DMS79 (cell line): ENCODE data around the gene PAQR5.
A peak's percentile ranks its signal among the peaks of the same experiment; 100 is the strongest.

ENCODE experiments used
- DNase-seq: peaks from one replicate; lab custom pipeline; 2025; lab: John Stamatoyannopoulos, UW

Gene PAQR5

DNA sequence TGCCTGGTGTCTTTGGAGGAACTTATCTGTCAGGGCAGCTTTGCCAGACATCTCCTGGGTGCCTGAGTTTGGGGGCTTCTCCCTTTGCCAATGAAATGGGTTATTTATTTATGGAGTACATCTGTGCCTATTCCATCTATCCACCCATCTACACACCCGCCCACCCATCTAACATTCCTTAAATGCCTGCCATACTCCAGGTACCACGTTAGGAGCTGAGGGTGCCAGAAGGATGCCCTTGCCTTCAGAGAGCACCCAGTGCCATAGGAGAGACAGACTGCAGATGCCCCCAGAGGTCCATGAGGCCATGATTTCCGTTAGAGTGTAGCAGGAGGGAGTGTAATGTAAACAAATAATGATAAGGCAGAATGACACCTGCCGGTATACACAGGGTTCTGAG is 93.6 kb downstream of the PAQR5 start:
- no peak for DNase-seq

DNA sequence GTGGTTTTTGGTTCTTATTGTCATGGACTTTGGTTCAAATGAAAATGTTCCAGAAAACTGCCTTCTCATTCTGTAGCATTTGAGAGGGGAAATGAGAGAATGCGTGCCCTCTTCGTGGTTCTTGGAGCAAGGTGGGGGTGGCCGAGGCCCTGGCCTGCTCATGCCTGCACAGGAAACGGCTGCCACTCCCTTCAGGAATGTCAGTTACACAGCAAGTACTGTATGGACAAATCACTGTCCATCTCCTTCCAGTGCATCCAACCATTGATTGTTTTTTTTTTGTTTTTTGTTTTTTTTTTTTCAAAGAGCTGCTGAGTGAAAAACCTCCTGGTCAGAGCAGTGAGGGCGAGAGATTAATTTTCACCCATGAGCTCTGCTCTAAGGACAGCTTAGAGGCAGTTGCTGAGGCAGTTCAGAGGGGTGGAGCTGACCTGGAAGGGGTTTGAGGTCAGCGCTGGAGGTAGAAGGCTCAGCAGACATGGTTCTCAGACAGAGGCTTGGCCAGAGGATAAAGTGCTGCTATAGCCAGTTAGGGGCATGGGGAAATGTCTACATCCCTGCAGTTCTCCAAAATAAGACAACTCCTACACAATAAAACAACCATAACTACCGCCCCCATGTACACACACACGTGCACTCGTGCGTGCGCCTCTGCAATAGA is 95.2 kb downstream of the PAQR5 start:
- DNase-seq, result no peak

GRCh38 chr15:69394556-69395282 is 96.0 kb downstream of the PAQR5 start:
- no peak for DNase-seq

- no peak for DNase-seq
Measured at GRCh38 chr15:69395460-69395859, 96.7 kb downstream of the PAQR5 start.

- no peak for DNase-seq
Measured at GRCh38 chr15:69395991-69396390, 97.3 kb downstream of the PAQR5 start.

- DNase-seq, result no peak
Measured at GRCh38 chr15:69398491-69398891, 99.8 kb downstream of the PAQR5 start.

DNA sequence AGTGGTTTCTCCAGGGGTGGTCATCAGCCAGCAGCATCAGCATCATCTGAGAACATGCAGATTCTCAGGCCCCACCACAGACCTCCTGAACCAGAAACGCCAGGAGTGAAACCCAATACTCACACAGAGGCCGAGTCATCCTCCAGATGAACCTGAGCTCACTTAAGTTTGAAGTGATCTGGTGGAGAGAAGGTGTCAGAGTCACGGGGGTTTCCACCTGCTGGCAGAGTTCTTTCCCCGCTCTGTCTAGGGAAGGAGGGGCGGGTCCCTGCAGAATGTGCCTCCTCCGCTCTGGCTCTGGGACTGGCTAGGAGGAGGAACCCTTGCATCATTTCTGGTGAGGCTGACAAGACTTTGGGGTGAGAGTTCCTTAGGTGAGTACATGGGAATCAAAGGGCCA is 102.1 kb downstream of the PAQR5 start:
- no peak for DNase-seq

DNA sequence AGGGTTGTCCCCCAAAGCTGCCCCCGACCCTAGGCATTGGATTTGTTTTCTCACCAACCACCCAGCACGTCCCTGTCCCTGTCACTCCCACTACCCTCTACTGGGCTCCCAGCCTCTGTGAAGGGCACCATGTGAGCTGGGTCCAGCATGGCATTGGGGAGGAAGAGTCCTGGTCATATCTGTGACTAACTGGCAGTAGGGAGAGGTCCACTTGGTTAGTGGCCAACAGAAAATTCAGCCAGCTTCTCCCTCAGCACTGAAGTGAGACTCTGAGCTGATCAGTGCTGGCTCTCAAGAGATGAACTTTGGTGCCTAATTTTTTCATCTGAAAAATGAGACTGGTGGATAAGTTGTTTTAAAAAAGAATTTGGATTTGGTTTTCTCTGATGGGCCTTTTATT is 104.1 kb downstream of the PAQR5 start:
- DNase-seq, result no peak

GRCh38 chr15:69403594-69403993 is 104.9 kb downstream of the PAQR5 start:
- no peak for DNase-seq

DNA sequence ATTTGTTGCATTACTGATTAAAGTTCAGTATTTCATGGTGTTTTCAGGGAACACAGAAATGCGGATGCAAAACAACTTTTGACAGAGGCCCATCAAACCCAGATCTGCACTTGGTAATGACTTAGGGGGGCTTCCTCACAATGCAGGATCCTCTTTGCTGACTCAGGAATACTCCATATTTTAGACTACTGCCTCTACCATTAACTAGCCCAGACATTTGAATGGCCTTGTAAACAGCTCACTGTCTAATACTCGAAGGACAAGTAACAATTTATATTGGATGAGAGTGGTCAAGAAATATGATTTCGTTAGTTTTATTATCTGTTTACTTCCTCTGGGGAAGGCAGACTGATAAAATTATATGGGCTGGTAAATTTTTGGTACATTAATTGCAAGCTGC is 106.4 kb downstream of the PAQR5 start:
- DNase-seq, result no peak

GRCh38 chr15:69407719-69408400 is 109.1 kb downstream of the PAQR5 start:
- DNase-seq, result no peak

DNA sequence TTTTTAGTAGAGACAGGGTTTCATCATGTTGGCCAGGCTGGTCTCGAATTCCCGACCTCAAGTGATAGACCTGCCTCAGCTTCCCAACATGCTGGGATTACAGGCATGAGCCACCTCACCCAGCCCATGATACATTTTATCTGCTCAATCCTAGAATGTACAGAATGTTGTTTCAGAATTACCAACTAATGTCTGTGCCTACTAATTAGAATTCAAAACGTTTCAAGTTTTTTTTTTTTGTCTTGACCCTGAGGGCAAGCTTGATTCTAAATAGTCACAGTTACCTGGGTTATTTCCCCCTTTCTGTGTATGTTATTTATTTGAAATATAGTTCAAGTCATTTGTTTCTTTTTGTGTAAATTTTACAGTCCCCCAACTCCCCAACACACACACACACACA is 110.1 kb downstream of the PAQR5 start:
- no peak for DNase-seq

- no peak for DNase-seq
Measured at GRCh38 chr15:69410248-69410874, 111.6 kb downstream of the PAQR5 start.

DNA sequence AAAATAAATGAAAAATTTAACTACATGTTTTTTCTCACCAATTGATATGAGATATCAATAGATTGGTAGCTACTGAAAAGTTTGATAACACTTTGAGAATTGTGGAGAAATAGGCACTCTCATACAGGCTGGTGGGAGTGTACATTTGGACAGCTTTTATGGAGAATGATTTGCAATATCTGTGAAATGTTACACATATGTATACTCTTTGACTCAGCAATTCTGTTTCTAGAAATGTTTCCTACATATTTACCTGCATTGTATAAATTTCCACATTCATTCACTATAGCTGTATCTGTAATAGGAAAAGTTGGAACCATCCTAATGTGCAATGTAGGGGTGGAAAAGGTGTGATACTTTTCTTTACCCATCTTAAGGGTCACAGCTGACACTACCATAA is 113.6 kb downstream of the PAQR5 start:
- DNase-seq, result no peak

DNA sequence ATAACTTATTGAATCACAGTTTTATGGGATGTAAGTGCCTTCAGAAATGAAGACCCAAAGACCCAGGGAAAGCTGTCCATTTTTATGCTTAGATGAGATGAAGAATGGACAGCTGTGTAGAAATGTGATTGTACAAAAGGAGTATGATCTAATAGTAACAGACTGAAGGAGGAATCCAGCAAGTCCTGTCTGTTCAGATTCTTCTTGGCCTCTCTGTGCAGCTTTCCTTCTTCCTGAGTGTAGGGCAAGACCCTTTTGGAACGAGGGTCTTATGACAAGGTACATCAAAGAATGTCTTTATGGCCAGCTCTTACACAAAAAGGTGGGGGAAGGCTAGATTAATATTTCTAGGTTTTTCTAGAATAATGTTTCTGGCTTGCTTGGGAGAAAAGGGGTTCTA is 114.0 kb downstream of the PAQR5 start:
- no peak for DNase-seq

DNA sequence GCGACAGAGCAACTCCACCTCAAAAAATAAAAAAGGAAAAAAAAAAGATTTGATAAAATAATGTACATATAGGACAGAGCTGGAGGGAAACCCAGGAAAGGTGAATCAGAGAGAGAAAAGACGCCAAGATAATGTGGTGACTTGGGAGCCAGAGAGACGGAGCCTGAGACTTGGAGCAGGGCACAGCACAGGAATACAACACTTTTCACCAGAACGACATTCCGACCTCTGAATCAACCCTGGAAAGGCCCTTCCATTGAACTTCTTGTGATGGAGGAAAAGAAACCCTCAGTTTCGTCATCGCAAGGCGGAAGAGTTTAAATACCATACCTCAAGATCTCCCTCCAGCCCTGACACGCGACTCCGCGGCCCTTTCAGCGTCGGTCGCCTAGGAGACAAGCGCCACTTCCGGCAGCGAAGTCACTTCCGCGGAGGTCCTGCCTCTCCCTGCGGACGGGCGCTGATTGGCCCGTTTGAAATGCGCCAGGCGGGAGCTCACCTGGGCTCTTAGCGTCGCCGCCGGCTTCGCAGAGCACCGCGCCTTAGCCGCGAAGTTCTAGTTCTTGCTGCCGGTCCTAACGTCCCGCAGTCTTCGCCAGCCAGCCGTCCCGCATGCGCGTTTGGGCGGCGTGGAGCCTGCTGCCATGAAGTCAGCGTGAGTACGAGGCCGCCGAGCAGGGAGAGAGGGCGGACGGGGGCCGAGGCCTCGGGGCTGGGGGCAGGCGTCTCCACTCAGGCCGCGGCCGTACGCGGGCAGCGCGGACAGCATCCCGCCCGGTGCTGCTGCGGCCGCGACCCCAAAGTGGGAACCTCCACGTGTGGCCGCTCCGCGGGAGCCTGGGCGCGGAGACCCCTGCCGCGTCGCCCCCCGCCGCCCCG is 115.3 kb downstream of the PAQR5 start, which contains the start of gene KIF23:
Gene KIF23 (plus strand): TSS at position 528 of the 879 bp plus-strand sequence. CDS start 117 bp downstream, at position 645.
- DNase-seq, result peak; percentile 82

- no peak for DNase-seq
Measured at GRCh38 chr15:69414701-69415167, 116.0 kb downstream of the PAQR5 start.

DNA sequence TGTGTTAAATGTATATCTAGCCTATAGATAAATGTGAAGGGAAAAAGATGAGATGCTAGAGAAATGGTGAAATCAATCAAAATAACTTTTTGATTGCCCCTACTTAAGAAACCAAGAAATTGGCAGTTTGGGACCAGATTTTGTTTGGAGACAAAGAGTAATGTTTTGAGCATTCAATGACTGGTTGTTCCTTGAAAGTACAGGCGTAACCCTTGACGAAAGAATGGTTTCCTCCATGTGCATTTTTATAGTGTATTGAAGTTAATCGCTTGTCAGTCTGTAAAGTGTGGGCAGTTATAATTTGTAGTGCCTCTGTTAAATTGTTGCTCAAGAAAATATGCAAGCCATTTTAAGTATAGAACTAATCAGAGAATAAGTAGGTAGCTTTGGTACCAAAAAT is 116.7 kb downstream of the PAQR5 start:
- no peak for DNase-seq

- DNase-seq, result no peak
Measured at GRCh38 chr15:69417581-69417980, 118.9 kb downstream of the PAQR5 start.

DNA sequence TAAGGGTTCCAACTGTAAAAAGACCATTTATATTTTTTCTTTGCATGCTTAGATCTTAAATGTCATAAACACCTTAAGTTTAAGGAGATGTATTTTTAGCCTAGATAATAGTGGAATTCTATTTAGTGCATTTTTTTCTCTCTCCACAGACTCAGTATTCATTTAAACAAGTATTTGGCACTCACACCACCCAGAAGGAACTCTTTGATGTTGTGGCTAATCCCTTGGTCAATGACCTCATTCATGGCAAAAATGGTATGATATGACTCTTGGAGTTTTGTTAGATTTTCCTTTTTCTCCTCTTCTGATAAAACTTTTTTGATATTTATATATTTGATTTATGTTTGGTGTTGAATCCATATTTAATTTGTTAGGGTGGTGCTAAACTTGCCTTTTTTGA is 122.8 kb downstream of the PAQR5 start:
- DNase-seq, result no peak

DNA sequence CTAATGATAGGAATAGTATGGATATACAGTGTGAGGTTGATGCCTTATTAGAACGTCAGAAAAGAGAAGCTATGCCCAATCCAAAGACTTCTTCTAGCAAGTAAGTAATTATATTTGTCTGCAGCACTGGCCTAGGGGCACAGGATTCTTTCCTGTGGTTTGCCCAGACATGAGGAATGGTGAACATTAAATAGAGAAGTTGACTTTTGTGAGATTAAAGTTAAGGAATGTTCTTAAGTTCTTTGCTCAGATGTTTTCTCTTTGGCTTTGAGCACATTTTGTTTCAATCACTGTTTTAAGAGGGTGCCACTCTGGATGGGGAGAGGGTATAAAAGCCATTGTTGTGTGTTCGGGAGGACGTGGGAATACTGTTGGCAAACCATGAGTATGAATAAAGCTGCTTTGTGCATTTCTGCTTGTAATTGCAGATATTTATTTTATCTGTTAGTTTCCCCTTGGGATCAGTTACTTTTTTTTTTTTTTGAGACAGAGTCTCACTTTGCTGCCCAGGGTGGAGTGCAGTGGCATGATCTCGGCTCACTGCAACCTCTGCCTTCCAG is 123.7 kb downstream of the PAQR5 start:
- no peak for DNase-seq
